ENCODE results near the gene NDUFAF7.
"Not testable (repeated sequence)": the region's sequence is repeated elsewhere in the genome, so short reads cannot be mapped to it uniquely, and the experiment has no call there.

The NDUFAF7 gene

GRCh38 chr2:37284381-37284780, 52.9 kb downstream of the NDUFAF7 start:
- no peak for DNase-seq

GRCh38 chr2:37287966-37288365, 56.5 kb downstream of the NDUFAF7 start:
- DNase-seq, result no peak

- no peak for DNase-seq
These were observed 60.2 kb downstream of the NDUFAF7 start for GRCh38 chr2:37291680-37292079.

GRCh38 chr2:37294858-37295257, 63.4 kb downstream of the NDUFAF7 start:
- DNase-seq, result not testable (repeated sequence)

- no peak for DNase-seq
These were observed 64.1 kb downstream of the NDUFAF7 start for GRCh38 chr2:37295469-37296073.

GRCh38 chr2:37297632-37298031, 66.2 kb downstream of the NDUFAF7 start:
- no peak for DNase-seq
